Measurements from ENCODE around the gene CFAP100. TPM values are rescaled to one million over a fixed set of nuclear protein-coding genes. Genes with fewer than 3 reads are reported as not detected.

The CFAP100 gene
- total and polyA plus RNA-seq, 10 donors = not detected

DNA sequence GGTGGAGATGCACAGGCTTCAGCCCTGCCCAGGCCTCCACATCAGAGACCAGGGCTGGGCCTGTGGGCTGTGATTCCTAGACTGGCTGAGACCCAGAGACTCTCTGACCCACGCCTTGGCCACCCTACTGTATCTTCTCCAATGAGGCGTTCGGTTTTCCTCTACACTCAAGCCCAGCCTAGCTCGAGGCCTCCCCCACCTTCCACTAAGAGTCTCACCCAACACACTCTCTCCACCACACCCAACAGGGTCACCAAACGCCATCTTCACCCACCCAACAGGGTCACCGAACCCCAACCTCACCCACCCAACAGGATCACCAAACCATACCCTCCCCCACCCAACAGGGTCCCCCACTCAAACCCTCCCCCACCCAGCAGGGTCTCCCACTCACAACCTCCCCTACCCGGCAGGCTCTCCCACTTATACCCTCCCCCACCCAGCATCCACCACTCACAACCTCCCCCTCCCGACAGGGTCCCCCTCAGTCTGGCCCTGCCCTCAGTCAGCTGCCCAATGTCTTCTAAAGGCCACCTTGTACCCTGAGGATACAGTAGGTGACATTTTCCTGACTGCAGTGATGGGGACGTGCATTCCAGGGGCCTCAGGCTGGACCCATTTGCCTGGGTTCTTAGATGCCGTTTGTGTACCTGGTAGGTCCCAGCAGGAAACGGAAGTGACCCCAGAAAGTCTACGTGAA is 20.4 kb downstream of the CFAP100 start:
- H3K4me1 ChIP-seq = no peaks in the 10 kb centered on the region
- intact Hi-C loops (cut with DNase I; ENCODE audit: low total_unique reads) = no loop called here
- peaks cover 0 to 77% (median 22%) of the 10 kb centered on the region in 7 donors for H3K27me3 ChIP-seq (replicated peaks in 1 of 7)
- TF ChIP-seq, protein P1, sequence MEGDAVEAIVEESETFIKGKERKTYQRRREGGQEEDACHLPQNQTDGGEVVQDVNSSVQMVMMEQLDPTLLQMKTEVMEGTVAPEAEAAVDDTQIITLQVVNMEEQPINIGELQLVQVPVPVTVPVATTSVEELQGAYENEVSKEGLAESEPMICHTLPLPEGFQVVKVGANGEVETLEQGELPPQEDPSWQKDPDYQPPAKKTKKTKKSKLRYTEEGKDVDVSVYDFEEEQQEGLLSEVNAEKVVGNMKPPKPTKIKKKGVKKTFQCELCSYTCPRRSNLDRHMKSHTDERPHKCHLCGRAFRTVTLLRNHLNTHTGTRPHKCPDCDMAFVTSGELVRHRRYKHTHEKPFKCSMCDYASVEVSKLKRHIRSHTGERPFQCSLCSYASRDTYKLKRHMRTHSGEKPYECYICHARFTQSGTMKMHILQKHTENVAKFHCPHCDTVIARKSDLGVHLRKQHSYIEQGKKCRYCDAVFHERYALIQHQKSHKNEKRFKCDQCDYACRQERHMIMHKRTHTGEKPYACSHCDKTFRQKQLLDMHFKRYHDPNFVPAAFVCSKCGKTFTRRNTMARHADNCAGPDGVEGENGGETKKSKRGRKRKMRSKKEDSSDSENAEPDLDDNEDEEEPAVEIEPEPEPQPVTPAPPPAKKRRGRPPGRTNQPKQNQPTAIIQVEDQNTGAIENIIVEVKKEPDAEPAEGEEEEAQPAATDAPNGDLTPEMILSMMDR (IDR thresholded peaks at IDR 0.05 in 8 of 11, conservative IDR thresholded peaks at IDR 0.05 in 3 of 11) = no peak
- TF ChIP-seq POLR2AphosphoS5 (IDR thresholded peaks at IDR 0.05) (no peak), POLR2A (IDR thresholded peaks at IDR 0.05) (no peak)
- H3K36me3 ChIP-seq = no peaks in the 10 kb centered on the region
- H3K4me3 ChIP-seq = no peak overlapping the region
- DNase-seq = peak; percentile 46
- no peaks in the 10 kb centered on the region for H3K9me3 ChIP-seq
- 82 to 91% (median 85%) methylated on average over 11 to 12 of the region's 12 CpGs for WGBS, 5 donors
- no peak overlapping the region for H3K27ac ChIP-seq

GRCh38 chr3:126415661-126416591 is 21.2 kb downstream of the CFAP100 start:
- Histone ChIP-seq H3K9me3 (no peaks in the 10 kb centered on the region), H3K27ac (no peak overlapping the region), H3K27me3 (replicated peaks in 1 of 7) (peaks cover 0 to 74% (median 22%) of the 10 kb centered on the region in 7 donors), H3K4me3 (no peak overlapping the region), H3K36me3 (no peaks in the 10 kb centered on the region), H3K4me1 (no peaks in the 10 kb centered on the region)
- TF ChIP-seq POLR2AphosphoS5 (IDR thresholded peaks at IDR 0.05) = no peak
- no peak for TF ChIP-seq POLR2A (IDR thresholded peaks at IDR 0.05)
- TF ChIP-seq, protein P1 (IDR thresholded peaks at IDR 0.05 in 8 of 11, conservative IDR thresholded peaks at IDR 0.05 in 3 of 11) = no peak
- DNase-seq = peak; percentile 66
- intact Hi-C loops (cut with DNase I; ENCODE audit: low total_unique reads) = no loop called here
- 43 to 60% (median 55%) methylated on average over 26 to 61 of the region's 61 CpGs for WGBS, 5 donors

DNA sequence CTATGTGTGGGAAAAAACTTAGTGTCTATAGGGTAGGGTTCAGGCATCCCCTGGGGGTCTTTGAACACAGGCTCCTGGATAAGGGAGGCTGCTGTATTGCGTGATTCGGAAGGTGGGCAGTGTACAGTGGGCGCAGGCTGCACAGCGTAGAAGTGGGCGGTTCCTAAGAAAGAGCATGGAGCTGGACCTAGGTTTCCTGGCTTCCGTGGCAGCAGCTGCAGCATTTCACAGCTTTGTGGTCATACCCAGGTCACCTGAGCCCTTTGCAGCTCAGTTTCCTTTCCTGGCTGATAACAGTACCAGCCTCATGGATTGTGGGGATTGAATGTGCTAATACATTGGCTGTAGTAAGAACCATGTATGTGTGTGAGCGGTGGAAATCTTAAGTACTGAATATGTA is 22.2 kb downstream of the CFAP100 start:
- no peak overlapping the region for H3K27ac ChIP-seq
- no peak overlapping the region for H3K4me3 ChIP-seq
- no peaks in the 10 kb centered on the region for H3K9me3 ChIP-seq
- H3K4me1 ChIP-seq = no peaks in the 10 kb centered on the region
- intact Hi-C loops (cut with DNase I; ENCODE audit: low total_unique reads) = no loop called here
- no peaks in the 10 kb centered on the region for H3K36me3 ChIP-seq
- DNase-seq = no peak
- TF ChIP-seq, protein P1 (IDR thresholded peaks at IDR 0.05 in 8 of 11, conservative IDR thresholded peaks at IDR 0.05 in 3 of 11) = no peak
- TF ChIP-seq POLR2A (IDR thresholded peaks at IDR 0.05) = no peak
- TF ChIP-seq POLR2AphosphoS5 (IDR thresholded peaks at IDR 0.05) = no peak
- 77 to 84% (median 81%) methylated on average over 7 of the region's 7 CpGs for WGBS, 5 donors
- peaks cover 0 to 71% (median 22%) of the 10 kb centered on the region in 7 donors for H3K27me3 ChIP-seq (replicated peaks in 1 of 7)

GRCh38 chr3:126417515-126417914 is 22.8 kb downstream of the CFAP100 start:
- H3K36me3 ChIP-seq = no peaks in the 10 kb centered on the region
- no peaks in the 10 kb centered on the region for H3K4me1 ChIP-seq
- H3K4me3 ChIP-seq = no peak overlapping the region
- 48 to 80% (median 65%) methylated on average over 3 to 5 of the region's 5 CpGs for WGBS, 5 donors
- no peaks in the 10 kb centered on the region for H3K9me3 ChIP-seq
- no peak for DNase-seq
- intact Hi-C loops (cut with DNase I; ENCODE audit: low total_unique reads) = no loop called here
- peaks cover 0 to 67% (median 22%) of the 10 kb centered on the region in 7 donors for H3K27me3 ChIP-seq (replicated peaks in 1 of 7)
- no peak overlapping the region for H3K27ac ChIP-seq
- TF ChIP-seq POLR2AphosphoS5 (IDR thresholded peaks at IDR 0.05) (no peak), POLR2A (IDR thresholded peaks at IDR 0.05) (no peak)
- TF ChIP-seq, protein P1 (IDR thresholded peaks at IDR 0.05 in 8 of 11, conservative IDR thresholded peaks at IDR 0.05 in 3 of 11) = no peak
